Measurements from ENCODE around the gene TENM4.

TENM4 gene

DNA sequence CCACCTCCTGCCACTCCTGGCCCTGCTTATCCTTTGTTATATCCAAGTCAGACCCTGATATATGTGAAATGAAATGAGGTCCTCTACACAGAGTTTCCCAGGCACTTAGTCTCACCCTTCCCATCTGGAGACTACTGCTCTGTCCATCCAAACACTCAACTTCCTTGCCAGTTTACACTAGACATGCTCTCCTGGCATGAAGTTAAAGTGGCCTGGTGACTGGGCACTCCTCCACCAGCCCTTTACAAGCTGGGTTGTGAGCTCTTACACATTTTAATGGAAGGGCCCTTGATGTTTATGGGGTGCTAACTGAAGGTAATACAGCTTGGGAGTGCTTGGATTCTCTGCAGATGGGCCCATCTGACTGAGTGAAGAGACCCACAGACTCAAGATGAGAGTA is 650.0 kb downstream of the TENM4 start:
- no peak for DNase-seq (ENCODE audit: low read depth, low spot score)
- TF ChIP-seq, protein P1, sequence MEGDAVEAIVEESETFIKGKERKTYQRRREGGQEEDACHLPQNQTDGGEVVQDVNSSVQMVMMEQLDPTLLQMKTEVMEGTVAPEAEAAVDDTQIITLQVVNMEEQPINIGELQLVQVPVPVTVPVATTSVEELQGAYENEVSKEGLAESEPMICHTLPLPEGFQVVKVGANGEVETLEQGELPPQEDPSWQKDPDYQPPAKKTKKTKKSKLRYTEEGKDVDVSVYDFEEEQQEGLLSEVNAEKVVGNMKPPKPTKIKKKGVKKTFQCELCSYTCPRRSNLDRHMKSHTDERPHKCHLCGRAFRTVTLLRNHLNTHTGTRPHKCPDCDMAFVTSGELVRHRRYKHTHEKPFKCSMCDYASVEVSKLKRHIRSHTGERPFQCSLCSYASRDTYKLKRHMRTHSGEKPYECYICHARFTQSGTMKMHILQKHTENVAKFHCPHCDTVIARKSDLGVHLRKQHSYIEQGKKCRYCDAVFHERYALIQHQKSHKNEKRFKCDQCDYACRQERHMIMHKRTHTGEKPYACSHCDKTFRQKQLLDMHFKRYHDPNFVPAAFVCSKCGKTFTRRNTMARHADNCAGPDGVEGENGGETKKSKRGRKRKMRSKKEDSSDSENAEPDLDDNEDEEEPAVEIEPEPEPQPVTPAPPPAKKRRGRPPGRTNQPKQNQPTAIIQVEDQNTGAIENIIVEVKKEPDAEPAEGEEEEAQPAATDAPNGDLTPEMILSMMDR (IDR thresholded peaks at IDR 0.05; ENCODE audit: insufficient read depth, low read length, missing control alignments): no peak
- H3K4me3 ChIP-seq (ENCODE audit: low read depth, low read length): no peak overlapping the region
- CTCF ChIA-PET: interaction anchor here (1.3 to 5.0 kb wide), 3 partner anchors 9 to 146 kb away, joined by 3 to 25 read pairs (median 10); no protein-coding TSS in a partner anchor
- POLR2A ChIA-PET: no interaction called here

DNA sequence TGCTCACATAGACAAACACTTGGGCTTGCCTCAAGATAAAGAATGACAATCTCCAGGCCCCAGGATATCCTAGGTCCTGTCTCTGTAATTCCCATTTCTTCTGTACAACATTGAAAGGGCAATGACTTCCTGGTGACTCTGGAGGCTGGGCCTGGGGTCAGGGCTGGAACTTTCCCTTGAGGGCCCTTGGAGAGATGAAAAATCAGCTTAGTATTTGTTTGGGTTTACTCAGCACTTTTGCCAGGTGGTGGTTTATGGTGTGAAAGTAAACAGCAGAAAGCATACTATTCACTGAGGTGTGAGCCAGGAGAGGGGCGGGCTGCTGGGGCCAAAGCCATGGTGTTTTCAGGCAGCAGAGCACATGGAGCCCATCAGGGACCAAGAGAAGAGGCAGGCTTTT is 651.5 kb downstream of the TENM4 start:
- CTCF ChIA-PET: interaction anchor here (1.3 to 5.0 kb wide), 3 partner anchors 10 to 144 kb away, joined by 3 to 25 read pairs (median 4); no protein-coding TSS in a partner anchor
- no peak for DNase-seq (ENCODE audit: low read depth, low spot score)
- no peak overlapping the region for H3K4me3 ChIP-seq (ENCODE audit: low read depth, low read length)
- TF ChIP-seq, protein P1 (IDR thresholded peaks at IDR 0.05; ENCODE audit: insufficient read depth, low read length, missing control alignments): no peak
- POLR2A ChIA-PET: no interaction called here

DNA sequence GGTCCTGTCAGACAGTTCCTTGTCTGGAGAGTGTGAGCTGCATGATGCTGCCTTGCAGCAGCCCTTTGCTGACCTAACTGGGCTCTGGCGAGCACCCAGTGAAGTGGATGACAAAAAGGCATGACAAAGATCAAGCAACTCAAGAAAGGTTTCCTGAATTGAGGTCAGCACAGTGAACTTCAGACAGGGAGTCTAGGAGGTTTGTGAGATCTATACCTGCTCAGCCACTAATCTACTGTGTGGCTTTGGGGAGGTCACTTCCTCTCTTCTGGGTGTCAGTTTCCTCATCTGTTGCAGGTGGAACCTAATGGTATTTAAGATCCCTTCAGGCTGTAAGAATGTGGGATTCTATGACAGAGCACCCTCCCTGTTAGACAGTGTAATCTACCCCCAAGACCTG is 652.3 kb downstream of the TENM4 start:
- CTCF ChIA-PET: interaction anchor here (1.3 to 5.0 kb wide), 3 partner anchors 11 to 74 kb away, joined by 4 to 25 read pairs (median 5); no protein-coding TSS in a partner anchor
- H3K4me3 ChIP-seq (ENCODE audit: low read depth, low read length): no peak overlapping the region
- POLR2A ChIA-PET: no interaction called here
- DNase-seq (ENCODE audit: low read depth, low spot score): no peak
- TF ChIP-seq, protein P1 (IDR thresholded peaks at IDR 0.05; ENCODE audit: insufficient read depth, low read length, missing control alignments): no peak

DNA sequence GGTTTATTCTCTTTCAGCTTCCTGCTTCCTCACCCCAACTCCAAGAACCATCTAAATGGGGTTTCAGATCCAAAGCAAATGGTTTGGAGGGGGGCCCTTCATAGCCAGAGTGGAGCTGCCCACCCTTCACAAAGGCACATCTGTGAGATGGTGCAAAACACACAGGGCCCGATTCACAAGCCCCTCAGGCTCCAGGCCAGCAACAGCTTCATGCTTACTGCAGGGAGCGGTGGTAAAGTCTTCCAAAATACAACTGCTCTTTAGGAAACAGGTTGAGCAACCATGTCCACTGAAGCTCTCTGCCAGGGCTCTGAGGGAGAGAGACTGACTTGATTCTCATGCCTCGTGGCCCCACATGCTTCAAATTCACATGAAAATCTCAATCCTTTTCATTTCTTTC is 653.1 kb downstream of the TENM4 start:
- TF ChIP-seq, protein P1 (IDR thresholded peaks at IDR 0.05; ENCODE audit: insufficient read depth, low read length, missing control alignments): no peak
- H3K4me3 ChIP-seq (ENCODE audit: low read depth, low read length): no peak overlapping the region
- CTCF ChIA-PET: interaction anchor here (1.1 to 5.0 kb wide), 3 partner anchors 12 to 142 kb away, joined by 3 to 25 read pairs (median 5); no protein-coding TSS in a partner anchor
- DNase-seq (ENCODE audit: low read depth, low spot score): no peak
- POLR2A ChIA-PET: no interaction called here

DNA sequence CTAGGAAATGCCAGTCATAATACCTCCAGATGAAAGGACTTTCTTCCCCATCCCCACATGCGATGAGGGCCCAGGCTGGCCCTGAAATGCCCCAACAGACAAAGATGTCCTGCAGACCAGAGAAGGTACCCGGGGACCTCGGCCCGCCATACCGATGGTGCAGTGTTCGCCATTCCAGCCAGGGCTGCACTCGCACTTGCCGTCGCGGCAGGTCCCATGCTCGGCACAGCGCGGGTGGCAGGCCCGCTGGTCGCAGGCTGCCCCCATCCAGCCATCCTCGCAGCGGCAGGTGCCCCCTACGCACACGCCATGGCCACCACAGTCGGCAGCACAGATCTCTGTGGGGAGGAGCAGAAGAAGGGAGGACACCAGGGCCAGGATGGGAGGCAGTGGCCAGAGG is 654.1 kb downstream of the TENM4 start:
- TF ChIP-seq, protein P1 (IDR thresholded peaks at IDR 0.05; ENCODE audit: insufficient read depth, low read length, missing control alignments): no peak
- CTCF ChIA-PET: interaction anchor here (1.1 to 4.7 kb wide), 3 partner anchors 11 to 313 kb away, joined by 3 to 48 read pairs (median 5); no protein-coding TSS in a partner anchor
- no peak overlapping the region for H3K4me3 ChIP-seq (ENCODE audit: low read depth, low read length)
- POLR2A ChIA-PET: no interaction called here
- no peak for DNase-seq (ENCODE audit: low read depth, low spot score)

DNA sequence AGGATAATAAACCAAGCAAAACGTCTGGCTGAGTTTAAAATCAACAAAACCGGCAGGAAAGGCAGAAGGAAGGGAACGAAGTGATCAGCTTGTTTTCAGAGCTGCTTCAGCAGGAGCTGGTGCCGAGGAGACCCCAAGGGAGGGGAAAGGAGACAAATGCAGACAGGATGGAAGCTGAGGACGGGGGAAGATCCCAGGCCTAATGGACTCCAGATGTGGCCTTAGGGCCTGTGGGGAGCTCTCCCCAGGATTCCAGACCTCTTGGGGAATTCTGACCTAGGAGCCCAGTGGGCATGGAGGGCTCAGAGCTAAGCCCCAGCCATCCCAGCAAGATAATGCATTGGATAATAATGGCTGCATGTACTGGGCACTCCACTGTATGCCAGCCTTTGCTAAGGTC is 654.7 kb downstream of the TENM4 start:
- ChIA-PET POLR2A (no interaction called here), CTCF (interaction anchor here (1.1 to 4.7 kb wide), 3 partner anchors 11 to 314 kb away, joined by 3 to 48 read pairs (median 5); no protein-coding TSS in a partner anchor)

More for the DNA sequence above, 654.7 kb downstream of the TENM4 start:
- DNase-seq (ENCODE audit: low read depth, low spot score): no peak
- H3K4me3 ChIP-seq (ENCODE audit: low read depth, low read length): no peak overlapping the region
- TF ChIP-seq, protein P1 (IDR thresholded peaks at IDR 0.05; ENCODE audit: insufficient read depth, low read length, missing control alignments): no peak
